ENCODE results near the gene ING2.
A peak's percentile ranks its signal among the peaks of the same experiment; 100 is the strongest.
"Not testable (repeated sequence)": the region's sequence is repeated elsewhere in the genome, so short reads cannot be mapped to it uniquely, and the experiment has no call there.

The ING2 gene, protein sequence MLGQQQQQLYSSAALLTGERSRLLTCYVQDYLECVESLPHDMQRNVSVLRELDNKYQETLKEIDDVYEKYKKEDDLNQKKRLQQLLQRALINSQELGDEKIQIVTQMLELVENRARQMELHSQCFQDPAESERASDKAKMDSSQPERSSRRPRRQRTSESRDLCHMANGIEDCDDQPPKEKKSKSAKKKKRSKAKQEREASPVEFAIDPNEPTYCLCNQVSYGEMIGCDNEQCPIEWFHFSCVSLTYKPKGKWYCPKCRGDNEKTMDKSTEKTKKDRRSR

GRCh38 chr4:183504930-183505610, at the start of gene ING2:
TSS of gene ING2 (plus strand) at chr4:183505058. CDS start at chr4:183505196, 138 bp downstream.
- no peak for DNase-seq (ENCODE audit: low read depth)

- no peak for DNase-seq (ENCODE audit: low read depth)
Measured at GRCh38 chr4:183455431-183456195, 49.2 kb upstream of the ING2 start.

DNA sequence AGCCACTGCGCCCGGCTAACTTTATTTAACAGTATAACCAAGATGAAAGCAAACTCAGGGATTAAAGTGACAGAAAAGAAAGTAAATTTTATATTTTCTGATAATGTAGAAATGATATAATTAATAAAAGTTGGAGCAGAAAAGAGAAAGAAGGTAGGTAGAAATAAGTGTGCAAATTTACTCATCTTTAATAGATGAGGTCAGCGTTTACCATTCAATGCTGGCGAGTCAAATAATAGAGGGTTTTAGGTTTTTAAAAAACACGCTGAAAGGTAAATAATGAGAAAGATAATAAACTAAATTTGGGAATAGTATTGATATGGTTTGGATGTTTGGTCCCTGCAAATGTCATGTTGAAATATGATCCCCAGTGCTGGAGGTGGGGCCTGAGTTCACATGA, 46.9 kb upstream of the ING2 start:
- no peak for DNase-seq (ENCODE audit: low read depth)

DNA sequence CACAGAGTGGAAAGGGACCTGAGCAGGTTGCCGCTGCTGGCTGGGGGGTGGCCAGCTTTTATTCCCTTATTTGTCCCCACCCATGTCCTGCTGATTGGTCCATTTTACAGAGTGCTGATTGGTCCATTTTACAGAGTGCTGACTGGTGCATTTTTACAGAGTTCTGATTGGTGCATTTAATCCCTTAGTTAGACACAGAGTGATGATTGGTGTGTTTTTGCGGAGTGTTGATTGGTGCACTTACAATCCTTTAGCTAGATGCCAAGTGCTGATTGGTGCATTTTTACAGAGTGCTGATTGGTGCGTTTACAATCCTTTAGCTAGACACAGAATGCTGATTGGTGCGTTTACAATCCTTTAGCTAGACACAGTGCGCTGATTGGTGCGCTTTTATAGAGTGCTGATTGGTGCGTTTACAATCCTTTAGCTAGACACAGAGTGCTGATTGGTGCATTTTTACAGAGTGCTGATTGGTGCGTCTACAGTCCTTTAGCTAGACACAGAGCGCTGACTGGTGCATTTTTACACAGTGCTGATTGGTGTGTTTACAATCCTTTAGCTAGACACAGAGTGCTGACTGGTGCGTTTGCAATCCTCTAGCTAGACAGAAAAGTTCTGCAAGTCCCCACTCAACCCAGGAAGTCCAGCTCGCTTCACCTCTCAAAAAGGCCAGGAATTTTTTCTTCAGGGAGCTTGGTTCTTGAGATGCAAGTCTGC, 40.8 kb upstream of the ING2 start:
- not testable (repeated sequence) for DNase-seq (ENCODE audit: low read depth)

DNA sequence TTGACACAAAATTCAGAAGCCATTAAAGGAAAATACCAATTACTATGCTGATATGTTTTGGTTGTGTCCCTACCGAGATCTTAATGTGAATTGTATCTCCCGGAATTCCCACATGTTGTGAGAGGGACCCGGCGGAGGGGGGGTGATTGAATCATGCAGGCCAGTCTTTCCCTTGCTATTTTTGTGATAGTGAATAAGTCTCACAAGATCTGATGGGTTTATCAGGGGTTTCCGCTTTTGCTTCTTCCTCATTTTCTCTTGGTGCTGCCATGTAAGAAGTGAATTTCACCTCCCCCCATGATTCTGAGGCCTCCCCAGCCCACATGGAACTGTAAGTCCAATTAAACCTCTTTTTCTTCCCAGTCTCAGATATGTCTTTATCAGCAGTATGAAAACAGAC, 39.0 kb upstream of the ING2 start:
- not testable (repeated sequence) for DNase-seq (ENCODE audit: low read depth)

- DNase-seq (ENCODE audit: low read depth): no peak
Measured at GRCh38 chr4:183467246-183467645, 37.6 kb upstream of the ING2 start.

GRCh38 chr4:183468210-183469095, 36.4 kb upstream of the ING2 start:
- DNase-seq (ENCODE audit: low read depth): no peak

GRCh38 chr4:183469285-183469684, 35.6 kb upstream of the ING2 start:
- DNase-seq (ENCODE audit: low read depth): no peak

GRCh38 chr4:183469936-183470335, 34.9 kb upstream of the ING2 start:
- DNase-seq (ENCODE audit: low read depth): no peak

- DNase-seq (ENCODE audit: low read depth): no peak
Measured at GRCh38 chr4:183470821-183471220, 34.0 kb upstream of the ING2 start.

DNA sequence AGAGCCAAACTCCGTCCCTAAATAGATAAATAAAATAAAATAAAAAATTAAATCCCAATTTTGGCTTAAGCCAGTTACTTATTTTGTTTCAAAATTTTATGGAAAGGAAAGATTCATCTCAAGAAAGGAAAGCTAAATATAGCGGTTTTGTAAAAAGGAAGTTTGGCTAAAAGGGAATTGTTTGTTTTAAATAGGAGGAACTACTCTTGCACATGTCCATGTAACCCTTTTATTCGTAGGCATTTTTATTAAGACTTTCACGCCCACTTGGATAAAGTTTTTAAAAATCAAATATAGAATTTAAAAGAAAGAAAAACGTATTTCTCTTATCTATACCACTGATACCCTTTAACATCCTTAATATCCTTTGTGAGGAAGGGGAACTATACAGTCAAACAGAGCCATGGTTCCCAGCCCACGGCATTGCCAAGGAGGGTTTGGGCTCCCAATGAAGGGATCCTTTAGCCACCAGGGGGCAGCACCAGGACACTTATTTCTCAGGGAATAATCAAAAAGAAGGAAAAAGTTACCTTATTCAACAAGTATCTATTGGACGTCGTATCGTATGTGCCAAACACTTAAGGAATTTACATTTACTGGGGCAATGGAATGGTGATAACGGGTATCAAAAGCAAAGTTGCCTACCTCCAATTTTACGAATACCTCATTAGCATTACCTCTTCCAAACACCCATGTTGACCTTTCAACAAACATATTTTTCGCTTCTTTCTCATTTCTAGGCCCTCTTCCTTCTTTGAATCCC, 32.7 kb upstream of the ING2 start:
- peak; percentile 56 for DNase-seq (ENCODE audit: low read depth)

DNA sequence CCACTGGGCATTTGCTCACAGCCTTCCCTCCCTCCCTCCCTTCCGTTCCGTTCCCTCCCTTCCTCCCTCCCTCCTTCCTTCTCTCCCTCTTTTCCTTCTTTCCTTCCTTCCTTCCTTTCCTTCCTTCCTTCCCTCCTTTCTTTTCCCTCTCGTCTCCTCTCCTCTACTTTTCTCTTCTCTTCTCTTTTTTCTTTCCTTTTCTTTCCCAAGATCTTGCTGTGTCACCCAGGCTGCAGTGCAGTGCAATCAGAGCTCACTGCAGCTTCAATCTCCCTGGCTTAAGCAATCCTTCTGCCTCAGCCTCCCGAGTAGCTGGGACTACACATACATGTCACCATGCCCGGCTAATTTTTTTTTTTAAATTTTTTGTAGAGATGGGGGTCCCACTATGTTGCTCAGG, 26.7 kb upstream of the ING2 start:
- DNase-seq (ENCODE audit: low read depth): no peak

GRCh38 chr4:183478926-183479325, 25.9 kb upstream of the ING2 start:
- DNase-seq (ENCODE audit: low read depth): no peak

GRCh38 chr4:183482515-183483095, 22.3 kb upstream of the ING2 start:
- DNase-seq (ENCODE audit: low read depth): not testable (repeated sequence)

- no peak for DNase-seq (ENCODE audit: low read depth)
Measured at GRCh38 chr4:183483997-183484396, 20.9 kb upstream of the ING2 start.

GRCh38 chr4:183485411-183486160, 19.3 kb upstream of the ING2 start:
- no peak for DNase-seq (ENCODE audit: low read depth)

DNA sequence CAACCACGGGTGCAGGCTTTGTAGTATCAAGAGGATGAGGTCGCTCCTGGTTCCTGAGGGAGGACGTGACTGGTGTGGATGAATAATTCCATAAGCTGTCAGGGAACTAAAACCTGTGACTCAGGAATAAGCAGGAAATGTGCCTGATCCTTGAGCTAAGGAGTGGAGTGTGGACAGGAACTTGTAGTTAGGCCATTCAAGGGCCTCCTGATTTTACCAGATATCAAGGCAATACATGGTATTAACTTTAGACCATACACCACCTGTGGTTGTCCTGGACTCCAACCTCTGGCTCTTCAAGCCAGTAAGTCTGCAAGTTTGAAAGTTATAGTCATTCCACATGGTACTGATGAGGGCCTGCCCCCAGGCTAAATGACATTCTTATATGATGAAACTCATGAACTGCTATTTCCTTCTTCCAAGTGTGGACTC, 12.1 kb upstream of the ING2 start:
- no peak for DNase-seq (ENCODE audit: low read depth)

DNA sequence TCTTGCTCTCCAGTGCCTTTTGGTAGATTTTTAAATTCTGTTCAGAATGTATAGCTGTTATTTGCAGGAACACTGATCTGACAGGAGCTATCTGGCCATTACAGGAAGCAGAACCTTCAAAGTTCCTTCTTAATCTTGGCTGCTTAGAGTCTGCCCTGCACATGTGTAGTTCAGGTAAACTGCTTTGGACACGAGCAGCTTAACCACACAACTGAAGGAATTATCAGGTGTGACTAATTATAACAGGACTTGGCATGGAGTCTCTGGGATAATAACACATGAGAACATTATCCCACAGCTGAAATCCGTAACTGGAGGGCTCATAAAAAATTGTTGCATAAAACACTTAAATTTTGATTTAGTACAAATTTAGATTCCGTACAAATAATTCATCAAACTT, 11.6 kb upstream of the ING2 start:
- no peak for DNase-seq (ENCODE audit: low read depth)

DNA sequence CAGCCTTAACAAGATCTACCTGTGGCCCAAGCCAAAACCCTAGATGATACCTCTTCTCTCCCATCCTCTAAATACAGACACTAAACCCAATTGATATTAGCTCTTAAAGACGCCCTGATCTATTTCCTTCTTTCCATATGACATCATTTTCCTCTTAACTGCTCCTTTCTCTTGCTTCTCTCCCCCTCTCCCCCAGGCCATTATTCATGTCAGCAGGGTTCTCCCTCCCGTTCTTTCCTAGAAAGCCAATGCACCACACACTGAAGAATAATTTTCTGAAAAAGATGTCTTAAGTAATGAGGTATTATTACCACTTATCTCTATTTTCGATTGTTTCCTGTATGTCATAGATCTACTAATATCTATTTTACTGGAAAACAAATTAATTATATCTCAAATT, 9.7 kb upstream of the ING2 start:
- DNase-seq (ENCODE audit: low read depth): no peak

All from activated T-helper 1 cell treated with Interleukin-2 at 50 U/mL for 16 hours (primary cell).